Measurements from ENCODE around the gene RAB30. TPM values are rescaled to one million over a fixed set of nuclear protein-coding genes. Genes with fewer than 3 reads are reported as not detected.

The RAB30 gene
- total RNA-seq, 2 donors from 2014 or later = 8.4 to 15.8 TPM

DNA sequence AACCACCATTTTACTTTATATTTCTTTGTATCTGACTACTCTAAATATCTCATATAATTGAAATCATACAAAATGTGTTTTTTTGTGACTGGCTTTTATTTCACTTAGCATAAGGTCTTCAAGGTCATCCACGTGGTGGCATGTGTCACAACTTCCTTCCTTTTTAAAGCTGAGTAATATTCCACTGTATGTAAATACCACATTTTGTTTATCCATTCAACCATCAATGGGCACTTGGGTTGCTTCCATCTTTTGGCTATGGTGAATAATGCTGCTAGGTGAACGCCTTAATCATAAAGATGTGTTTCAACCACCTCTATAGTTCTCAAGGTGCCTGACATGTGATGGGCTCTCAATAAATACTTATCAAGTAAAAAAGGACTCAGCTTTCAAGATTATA is 15.5 kb downstream of the RAB30 start:
- Histone ChIP-seq H3K36me3 (ENCODE audit: control insufficient read depth, insufficient read depth, low read length) (no peaks in the 10 kb centered on the region), H3K27ac (ENCODE audit: low read depth, low read length) (no peak overlapping the region), H3K9ac (ENCODE audit: extremely low read depth, low read length, poor library complexity, severe bottlenecking) (no peak overlapping the region), H3K4me3 (ENCODE audit: low read length) (no peak overlapping the region), H3K27me3 (ENCODE audit: control insufficient read depth, insufficient read depth, low read length, poor library complexity, severe bottlenecking) (no peaks in the 10 kb centered on the region), H3K4me1 (ENCODE audit: control insufficient read depth, insufficient read depth, low read length) (no peaks in the 10 kb centered on the region), H3K9me3 (ENCODE audit: control insufficient read depth, low read length) (no peaks in the 10 kb centered on the region)
- WGBS, 2 experiments (ENCODE audit: insufficient coverage in 1 of 2, insufficient read length in 1 of 2) = 88 to 100% methylated on average over 1 to 2 of the region's 2 CpGs
- DNase-seq = no peak
- Mint-ChIP-seq H3K27ac (no peak overlapping the region), H3K4me1 (peaks cover 13% of the 10 kb centered on the region), H3K4me3 (no peak overlapping the region), H3K9me3 (no peaks in the 10 kb centered on the region), H3K36me3 (ENCODE audit: low read depth) (no peaks in the 10 kb centered on the region), H3K27me3 (ENCODE audit: insufficient read depth) (no peaks in the 10 kb centered on the region)
- TF ChIP-seq CTCF (conservative IDR thresholded peaks at IDR 0.05) = no peak

DNA sequence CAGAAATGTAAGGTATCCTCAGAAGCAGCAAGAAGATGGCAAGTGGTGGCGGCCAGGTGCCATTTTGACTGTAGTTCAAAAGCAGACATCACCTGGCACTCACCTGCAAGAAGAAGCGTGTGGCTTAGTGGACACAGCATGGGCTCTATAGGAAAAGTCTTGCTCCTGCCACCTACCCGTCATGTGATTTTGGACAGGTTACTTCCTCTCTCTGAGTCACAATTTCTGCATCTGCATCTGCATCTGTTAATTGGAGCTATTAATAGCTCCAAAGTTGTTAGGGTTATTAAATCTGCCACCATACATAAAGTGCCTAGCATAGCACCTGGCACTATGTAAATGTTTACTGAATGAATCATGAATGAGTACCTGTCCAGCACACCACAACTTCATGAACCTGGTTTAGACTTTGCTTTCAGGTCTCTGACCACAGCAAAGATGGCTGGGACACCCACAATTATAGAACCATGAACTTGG is 16.8 kb downstream of the RAB30 start:
- Mint-ChIP-seq H3K27me3 (ENCODE audit: insufficient read depth) (no peaks in the 10 kb centered on the region), H3K9me3 (no peaks in the 10 kb centered on the region), H3K36me3 (ENCODE audit: low read depth) (no peaks in the 10 kb centered on the region), H3K27ac (no peak overlapping the region), H3K4me1 (peaks cover 9% of the 10 kb centered on the region), H3K4me3 (no peak overlapping the region)
- Histone ChIP-seq H3K27ac (ENCODE audit: low read depth, low read length) (no peak overlapping the region), H3K4me3 (ENCODE audit: low read length) (no peak overlapping the region), H3K36me3 (ENCODE audit: control insufficient read depth, insufficient read depth, low read length) (no peaks in the 10 kb centered on the region), H3K9ac (ENCODE audit: extremely low read depth, low read length, poor library complexity, severe bottlenecking) (no peak overlapping the region), H3K27me3 (ENCODE audit: control insufficient read depth, insufficient read depth, low read length, poor library complexity, severe bottlenecking) (no peaks in the 10 kb centered on the region), H3K9me3 (ENCODE audit: control insufficient read depth, low read length) (no peaks in the 10 kb centered on the region), H3K4me1 (ENCODE audit: control insufficient read depth, insufficient read depth, low read length) (no peaks in the 10 kb centered on the region)
- DNase-seq = no peak
- 85 to 97% methylated on average over 3 of the region's 3 CpGs for WGBS, 2 experiments (ENCODE audit: insufficient coverage in 1 of 2, insufficient read length in 1 of 2)
- TF ChIP-seq CTCF (conservative IDR thresholded peaks at IDR 0.05) = no peak

DNA sequence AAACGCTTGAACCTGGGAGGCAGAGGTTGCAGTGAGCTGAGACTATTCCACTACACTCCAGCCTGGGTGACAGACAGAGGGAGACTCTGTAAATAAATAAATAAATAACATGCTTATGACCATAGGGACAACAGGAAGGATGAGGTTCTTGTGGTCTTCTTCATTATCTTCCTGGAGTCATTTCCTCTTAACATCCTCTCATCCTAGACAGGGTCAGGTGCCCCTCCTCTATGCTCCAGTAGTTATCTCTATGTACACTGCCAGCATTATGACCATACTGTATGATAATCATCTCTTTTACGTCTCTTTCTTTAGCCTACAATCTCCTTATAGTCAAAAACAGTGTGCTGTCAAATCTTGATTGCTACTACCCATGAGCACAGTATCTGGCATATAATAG is 17.7 kb downstream of the RAB30 start:
- H3K4me3 Mint-ChIP-seq = no peak overlapping the region
- Histone ChIP-seq H3K4me3 (ENCODE audit: low read length) (no peak overlapping the region), H3K27me3 (ENCODE audit: control insufficient read depth, insufficient read depth, low read length, poor library complexity, severe bottlenecking) (no peaks in the 10 kb centered on the region), H3K27ac (ENCODE audit: low read depth, low read length) (no peak overlapping the region), H3K9ac (ENCODE audit: extremely low read depth, low read length, poor library complexity, severe bottlenecking) (no peak overlapping the region), H3K4me1 (ENCODE audit: control insufficient read depth, insufficient read depth, low read length) (no peaks in the 10 kb centered on the region), H3K36me3 (ENCODE audit: control insufficient read depth, insufficient read depth, low read length) (no peaks in the 10 kb centered on the region), H3K9me3 (ENCODE audit: control insufficient read depth, low read length) (no peaks in the 10 kb centered on the region)
- H3K27ac Mint-ChIP-seq = no peak overlapping the region
- H3K9me3 Mint-ChIP-seq = no peaks in the 10 kb centered on the region
- WGBS, 2 experiments (ENCODE audit: insufficient coverage in 1 of 2, insufficient read length in 1 of 2) = 98 to 100% methylated on average over 1 to 2 of the region's 2 CpGs
- H3K27me3 Mint-ChIP-seq (ENCODE audit: insufficient read depth) = no peaks in the 10 kb centered on the region
- no peaks in the 10 kb centered on the region for H3K36me3 Mint-ChIP-seq (ENCODE audit: low read depth)
- no peak for TF ChIP-seq CTCF (conservative IDR thresholded peaks at IDR 0.05)
- H3K4me1 Mint-ChIP-seq = peaks cover 6% of the 10 kb centered on the region
- no peak for DNase-seq
